Suprapubic skin (tissue), 3 donors: ENCODE measurements around the gene PPP1R12B.
"Not testable (repeated sequence)": the region's sequence is repeated elsewhere in the genome, so short reads cannot be mapped to it uniquely, and the experiment has no call there.

ENCODE experiments used
- CTCF ChIP-seq, 2 donors: fragments of 200-600 bp in 1 of 2; fragments of 450-650 bp in 1 of 2; sonication (generic) in 1 of 2; IDR thresholded peaks; one replicate each; pipeline ENCODE4 v1.5.1; 2016 to 2019; ENCODE audit warnings: antibody characterized with exemption in 2 of 2, mild to moderate bottlenecking in 1 of 2, moderate library complexity in 1 of 2
- POLR2A ChIP-seq, 2 donors: fragments of 450-650 bp; IDR thresholded peaks; one replicate each; pipeline ENCODE4 v1.6.1; 2017; ENCODE audit warnings: antibody characterized with exemption in 2 of 2, mild to moderate bottlenecking in 2 of 2, moderate library complexity in 2 of 2

GRCh38 chr1:202407378-202407777 lies 58.9 kb downstream of the PPP1R12B start:
- not testable (repeated sequence) for TF ChIP-seq CTCF, POLR2A (IDR thresholded peaks at IDR 0.05)
